KOPT-K1 (cell line): ENCODE data around the gene MYO5A.

ENCODE experiments used
- H3K27ac ChIP-seq: fragments of 200-600 bp; sonication (generic); 2 replicates; pipeline ENCODE4 v1.5.1; 2016; ENCODE audit warnings: antibody characterized with exemption, mild to moderate bottlenecking, low read depth, low read length; ENCODE audit not compliant: poor library complexity, severe bottlenecking
- H3K36me3 ChIP-seq: fragments of 200-600 bp; sonication (generic); 2 replicates; pipeline ENCODE4 v1.5.1; 2017; ENCODE audit warnings: antibody characterized with exemption, mild to moderate bottlenecking, low read length, moderate library complexity; ENCODE audit not compliant: insufficient read depth
- H3K9me3 ChIP-seq: fragments of 200-600 bp; sonication (generic); 2 replicates; pipeline ENCODE4 v1.5.1; 2017; ENCODE audit warnings: antibody characterized with exemption, low read length, mild to moderate bottlenecking; ENCODE audit not compliant: insufficient read depth, poor library complexity, severe bottlenecking

Gene MYO5A

GRCh38 chr15:52317688-52318087, 211.0 kb downstream of the MYO5A start:
- H3K27ac ChIP-seq = no peak overlapping the region

GRCh38 chr15:52317022-52317421, 211.7 kb downstream of the MYO5A start:
- Histone ChIP-seq H3K36me3 (peaks cover 59% of the 10 kb centered on the region), H3K9me3 (no peaks in the 10 kb centered on the region), H3K27ac (no peak overlapping the region)

More at GRCh38 chr15:52317688-52318087, 211.0 kb downstream of the MYO5A start:
- H3K36me3 ChIP-seq = peaks cover 62% of the 10 kb centered on the region
- no peaks in the 10 kb centered on the region for H3K9me3 ChIP-seq

- H3K9me3 ChIP-seq = no peaks in the 10 kb centered on the region
- H3K36me3 ChIP-seq = peaks cover 22% of the 10 kb centered on the region; the same call in 1 of the 2 replicates
- no peak overlapping the region for H3K27ac ChIP-seq
These were observed 219.5 kb downstream of the MYO5A start for GRCh38 chr15:52309154-52309548.

GRCh38 chr15:52308446-52309153, 220.1 kb downstream of the MYO5A start:
- Histone ChIP-seq H3K9me3 (no peaks in the 10 kb centered on the region), H3K36me3 (peaks cover 17% of the 10 kb centered on the region; the same call in 1 of the 2 replicates), H3K27ac (no peak overlapping the region)

GRCh38 chr15:52307847-52308246, 220.8 kb downstream of the MYO5A start:
- H3K36me3 ChIP-seq = 0 out of 2 replicates have a peak, but pooled peaks cover 9% of the 10 kb centered on the region
- H3K27ac ChIP-seq = no peak overlapping the region
- H3K9me3 ChIP-seq = no peaks in the 10 kb centered on the region

- no peak overlapping the region for H3K27ac ChIP-seq
- H3K36me3 ChIP-seq = 0 out of 2 replicates have a peak, but pooled peaks cover 7% of the 10 kb centered on the region
- no peaks in the 10 kb centered on the region for H3K9me3 ChIP-seq
These were observed 222.4 kb downstream of the MYO5A start for GRCh38 chr15:52306270-52306669.

GRCh38 chr15:52303093-52303772, 225.4 kb downstream of the MYO5A start:
- no peaks in the 10 kb centered on the region for H3K9me3 ChIP-seq
- no peak overlapping the region for H3K27ac ChIP-seq
- H3K36me3 ChIP-seq = no peaks in the 10 kb centered on the region

GRCh38 chr15:52301265-52301847, 227.3 kb downstream of the MYO5A start:
- H3K36me3 ChIP-seq = no peaks in the 10 kb centered on the region
- H3K9me3 ChIP-seq = no peaks in the 10 kb centered on the region
- H3K27ac ChIP-seq = no peak overlapping the region

- Histone ChIP-seq H3K36me3 (no peaks in the 10 kb centered on the region), H3K9me3 (no peaks in the 10 kb centered on the region), H3K27ac (no peak within 1 kb of the TSS)
These were observed 233.2 kb downstream of the MYO5A start, which contains the start of gene MYO5C for GRCh38 chr15:52295421-52296001. MYO5C (minus strand) TSS chr15:52295804; CDS start chr15:52295636, 168 bp downstream.

GRCh38 chr15:52294881-52295420, 233.7 kb downstream of the MYO5A start:
- Histone ChIP-seq H3K9me3 (no peaks in the 10 kb centered on the region), H3K27ac (no peak overlapping the region), H3K36me3 (no peaks in the 10 kb centered on the region)

GRCh38 chr15:52292780-52293392, 235.8 kb downstream of the MYO5A start:
- Histone ChIP-seq H3K9me3 (no peaks in the 10 kb centered on the region), H3K36me3 (no peaks in the 10 kb centered on the region), H3K27ac (no peak overlapping the region)

GRCh38 chr15:52291204-52291603, 237.5 kb downstream of the MYO5A start:
- Histone ChIP-seq H3K27ac (no peak overlapping the region), H3K36me3 (no peaks in the 10 kb centered on the region), H3K9me3 (no peaks in the 10 kb centered on the region)

GRCh38 chr15:52290800-52291199, 237.9 kb downstream of the MYO5A start:
- no peak overlapping the region for H3K27ac ChIP-seq

GRCh38 chr15:52290329-52290728, 238.4 kb downstream of the MYO5A start:
- Histone ChIP-seq H3K27ac (no peak overlapping the region), H3K36me3 (no peaks in the 10 kb centered on the region)

More at GRCh38 chr15:52290800-52291199, 237.9 kb downstream of the MYO5A start:
- no peaks in the 10 kb centered on the region for H3K36me3 ChIP-seq
- no peaks in the 10 kb centered on the region for H3K9me3 ChIP-seq

More at GRCh38 chr15:52290329-52290728, 238.4 kb downstream of the MYO5A start:
- no peaks in the 10 kb centered on the region for H3K9me3 ChIP-seq
